Vagina (tissue), 2 donors: ENCODE results near the gene USP7.

Experiments used
- POLR2A ChIP-seq, 2 donors: fragments of 450-650 bp; IDR thresholded peaks; one replicate each; pipeline ENCODE4 v1.6.1; 2017; ENCODE audit warnings: antibody characterized with exemption in 2 of 2, mild to moderate bottlenecking in 2 of 2, moderate library complexity in 2 of 2
- POLR2AphosphoS5 ChIP-seq, 2 donors: sonication (generic); formaldehyde crosslinking; IDR thresholded peaks; one replicate each; pipeline ENCODE4 v1.9.0; 2017; ENCODE audit warnings: antibody characterized with exemption in 2 of 2, mild to moderate bottlenecking in 2 of 2, low read depth in 1 of 2; ENCODE audit not compliant: insufficient read depth in 1 of 2
- TF ChIP-seq, protein P1 (sequence below), 3 experiments: fragments of 450-650 bp in 2 of 3; fragments of 200-600 bp in 1 of 3; sonication (generic) in 1 of 3; IDR thresholded peaks; one replicate each; pipeline ENCODE4 v1.5.1; 2017 to 2019; ENCODE audit warnings: antibody characterized with exemption in 3 of 3, mild to moderate bottlenecking in 2 of 3, moderate library complexity in 2 of 3

- TF ChIP-seq POLR2A (IDR thresholded peaks at IDR 0.05) = no peak
- TF ChIP-seq, protein P1, sequence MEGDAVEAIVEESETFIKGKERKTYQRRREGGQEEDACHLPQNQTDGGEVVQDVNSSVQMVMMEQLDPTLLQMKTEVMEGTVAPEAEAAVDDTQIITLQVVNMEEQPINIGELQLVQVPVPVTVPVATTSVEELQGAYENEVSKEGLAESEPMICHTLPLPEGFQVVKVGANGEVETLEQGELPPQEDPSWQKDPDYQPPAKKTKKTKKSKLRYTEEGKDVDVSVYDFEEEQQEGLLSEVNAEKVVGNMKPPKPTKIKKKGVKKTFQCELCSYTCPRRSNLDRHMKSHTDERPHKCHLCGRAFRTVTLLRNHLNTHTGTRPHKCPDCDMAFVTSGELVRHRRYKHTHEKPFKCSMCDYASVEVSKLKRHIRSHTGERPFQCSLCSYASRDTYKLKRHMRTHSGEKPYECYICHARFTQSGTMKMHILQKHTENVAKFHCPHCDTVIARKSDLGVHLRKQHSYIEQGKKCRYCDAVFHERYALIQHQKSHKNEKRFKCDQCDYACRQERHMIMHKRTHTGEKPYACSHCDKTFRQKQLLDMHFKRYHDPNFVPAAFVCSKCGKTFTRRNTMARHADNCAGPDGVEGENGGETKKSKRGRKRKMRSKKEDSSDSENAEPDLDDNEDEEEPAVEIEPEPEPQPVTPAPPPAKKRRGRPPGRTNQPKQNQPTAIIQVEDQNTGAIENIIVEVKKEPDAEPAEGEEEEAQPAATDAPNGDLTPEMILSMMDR (IDR thresholded peaks at IDR 0.05) = no peak
- TF ChIP-seq POLR2AphosphoS5 (IDR thresholded peaks at IDR 0.05; ENCODE audit: insufficient read depth in 1 of 2, low read depth in 1 of 2) = no peak
Observed at GRCh38 chr16:8864480-8865110, 99.1 kb downstream of the USP7 start.
